GM18502 (cell line): ENCODE results near the gene AUH.

ENCODE experiments used
- ATAC-seq: cut with Tn5 transposase; IDR thresholded peaks from one replicate; pipeline ENCODE4 v1.9.1; 2021; ENCODE audit warnings: mild to moderate bottlenecking; ENCODE audit not compliant: unreplicated experiment, poor library complexity

Gene AUH

DNA sequence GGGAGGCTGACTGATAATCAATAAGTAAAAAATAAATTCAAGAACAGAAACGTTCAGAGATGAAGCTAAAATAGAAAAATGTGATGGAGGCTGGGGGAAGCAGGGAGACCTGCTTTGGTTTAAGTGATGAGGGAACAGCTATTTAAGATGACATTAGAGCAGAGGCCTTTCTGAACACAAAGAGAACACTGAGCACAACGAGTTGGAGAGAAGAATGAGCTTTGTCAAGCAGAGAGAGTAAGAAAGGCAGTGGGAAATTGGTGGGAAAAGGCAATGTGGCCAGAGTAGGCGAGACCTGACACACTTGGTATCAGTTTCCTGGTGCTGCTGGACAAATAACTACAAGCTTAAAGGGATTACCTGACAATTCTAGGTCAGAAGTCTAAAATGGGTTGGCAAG, 20.0 kb downstream of the AUH start:
- no peak for ATAC-seq

DNA sequence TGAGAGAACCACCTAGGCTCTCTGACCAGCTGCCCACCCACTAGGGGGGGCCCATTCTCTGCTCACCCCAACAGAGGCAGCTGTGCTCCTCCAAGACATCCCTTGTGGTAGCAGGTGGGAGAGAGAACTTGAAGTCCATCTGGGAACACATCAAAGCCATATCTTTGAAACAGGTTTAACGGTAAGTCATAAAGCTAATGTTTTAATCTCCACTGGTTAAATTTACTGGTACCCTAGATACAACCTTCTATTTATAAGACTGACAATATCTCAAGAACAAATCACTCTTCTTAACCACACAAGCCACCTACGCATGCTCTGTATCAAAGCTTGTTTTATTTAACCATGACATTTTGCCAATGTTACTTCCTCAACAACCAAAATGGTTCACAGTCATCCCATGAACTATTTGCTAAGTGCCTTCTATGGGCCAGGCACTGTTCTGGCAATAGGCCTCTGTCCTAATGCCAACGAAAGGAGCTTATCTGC, 20.4 kb downstream of the AUH start:
- ATAC-seq, result no peak

GRCh38 chr9:91340395-91340967, 21.2 kb downstream of the AUH start:
- ATAC-seq, result no peak

GRCh38 chr9:91338681-91339080, 23.0 kb downstream of the AUH start:
- no peak for ATAC-seq

DNA sequence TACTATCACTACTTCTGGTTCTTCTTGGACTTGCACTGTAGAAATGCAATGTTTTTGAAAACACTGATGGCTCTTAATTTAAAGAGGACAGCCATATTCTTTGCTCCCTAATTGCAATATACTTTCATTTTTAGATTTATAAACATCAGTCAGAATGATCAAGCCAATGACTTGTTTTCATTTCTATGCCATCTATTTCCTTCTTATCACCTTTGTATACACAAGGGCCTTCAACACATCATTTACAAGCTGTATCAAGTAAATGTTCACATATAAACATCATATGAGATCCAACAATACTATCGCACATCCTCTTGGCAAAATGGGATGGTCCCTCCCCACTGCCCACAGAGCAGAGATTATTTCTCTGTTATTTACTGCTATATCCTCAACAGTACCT, 24.9 kb downstream of the AUH start:
- no peak for ATAC-seq

DNA sequence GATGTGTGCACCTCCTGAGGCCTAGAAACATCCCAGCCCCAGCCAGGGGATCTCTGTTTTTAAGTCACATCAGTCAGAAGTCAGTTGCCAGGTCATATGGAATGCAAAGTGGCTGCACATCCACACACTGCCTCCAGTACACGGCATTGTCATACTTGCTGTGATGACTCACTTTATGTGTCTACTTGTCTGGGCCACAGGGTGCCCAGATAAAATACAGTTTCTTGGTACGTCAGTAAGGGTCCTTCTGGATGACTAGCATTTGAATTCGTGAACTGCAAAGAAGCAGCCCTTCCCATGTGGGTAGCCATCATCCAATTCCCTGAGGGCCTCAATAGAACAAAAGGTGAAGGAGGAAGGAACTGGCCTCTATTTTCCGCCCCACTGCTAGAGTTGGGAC, 27.7 kb downstream of the AUH start:
- no peak for ATAC-seq

- no peak for ATAC-seq
Observed at GRCh38 chr9:91333551-91333950, 28.2 kb downstream of the AUH start.

- no peak for ATAC-seq
Observed at GRCh38 chr9:91332546-91333231, 29.0 kb downstream of the AUH start.

GRCh38 chr9:91331849-91332248, 29.9 kb downstream of the AUH start:
- ATAC-seq, result no peak

DNA sequence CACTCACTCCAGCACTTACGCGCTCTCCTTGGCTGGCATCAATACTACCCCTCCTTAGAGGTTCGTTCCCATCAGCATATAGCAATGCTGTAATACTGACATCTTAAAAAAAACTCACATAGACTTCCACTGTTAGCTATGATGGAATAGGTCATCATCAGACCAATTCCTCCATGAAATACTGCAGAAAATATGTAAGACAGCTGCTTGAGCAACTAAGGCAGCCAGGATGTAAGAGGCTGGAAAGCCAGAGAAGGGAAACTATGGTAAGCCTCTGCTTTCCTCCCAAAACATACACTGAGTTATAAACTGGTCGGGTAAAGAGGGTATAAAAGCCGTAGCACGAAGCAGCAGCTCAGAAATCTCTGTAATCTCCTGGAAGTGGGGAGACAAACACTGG, 33.5 kb downstream of the AUH start:
- ATAC-seq, result no peak

DNA sequence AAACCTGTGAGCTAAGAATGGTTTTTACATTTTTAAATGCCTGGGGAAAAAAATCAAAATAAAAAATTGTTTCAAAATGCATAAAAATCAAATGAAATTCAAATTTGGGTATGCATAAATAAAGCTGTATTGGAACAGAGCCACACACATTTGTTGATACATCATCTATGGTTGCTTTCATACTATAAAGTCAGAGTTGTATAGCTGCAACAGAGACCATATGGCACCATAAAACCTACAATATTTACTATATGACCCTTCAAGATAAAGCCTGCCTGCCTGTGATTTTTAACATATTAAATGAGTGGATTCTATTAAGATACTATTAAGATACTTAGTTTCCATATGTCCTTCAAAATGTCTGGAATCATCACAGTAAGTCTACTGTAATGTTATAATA, 40.0 kb downstream of the AUH start:
- ATAC-seq, result no peak

DNA sequence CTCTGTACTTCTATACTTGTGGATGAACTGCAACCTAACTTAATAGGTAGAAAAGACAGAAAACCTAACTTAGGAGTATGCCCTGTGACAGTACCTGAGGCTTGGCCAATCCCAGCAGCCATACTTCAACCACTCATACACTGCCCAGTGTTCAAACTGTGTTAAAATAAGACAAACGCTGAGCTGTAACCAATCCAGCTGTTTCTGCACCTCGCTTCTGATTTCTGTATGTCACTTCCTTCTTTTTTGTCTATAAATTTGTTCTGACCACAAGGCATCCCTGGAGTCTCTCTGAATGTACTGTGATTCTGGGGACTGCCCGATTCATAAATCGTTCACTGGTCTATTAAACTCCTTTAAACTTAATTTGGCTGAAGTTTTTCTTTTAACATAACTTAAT, 41.4 kb downstream of the AUH start:
- no peak for ATAC-seq

DNA sequence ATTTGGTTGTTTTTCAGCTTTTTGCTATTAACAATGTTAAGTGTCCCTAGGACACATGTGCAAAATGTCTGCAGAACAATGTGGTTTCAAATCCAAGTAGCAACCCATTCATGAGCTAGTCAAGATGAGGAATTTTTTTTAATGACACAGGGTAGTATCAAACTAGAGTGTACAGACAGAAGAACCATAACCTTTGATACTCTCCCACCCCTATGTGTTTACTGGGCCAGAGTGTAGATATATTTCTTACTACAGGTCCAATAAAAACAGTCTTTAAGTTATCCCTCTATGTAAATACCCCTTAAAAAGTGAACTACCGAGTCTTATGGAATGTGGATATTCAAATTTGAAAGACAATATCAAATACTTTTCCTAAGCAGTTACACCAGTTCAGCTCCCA, 45.6 kb downstream of the AUH start:
- ATAC-seq, result no peak

GRCh38 chr9:91315191-91315590, 46.5 kb downstream of the AUH start:
- no peak for ATAC-seq

DNA sequence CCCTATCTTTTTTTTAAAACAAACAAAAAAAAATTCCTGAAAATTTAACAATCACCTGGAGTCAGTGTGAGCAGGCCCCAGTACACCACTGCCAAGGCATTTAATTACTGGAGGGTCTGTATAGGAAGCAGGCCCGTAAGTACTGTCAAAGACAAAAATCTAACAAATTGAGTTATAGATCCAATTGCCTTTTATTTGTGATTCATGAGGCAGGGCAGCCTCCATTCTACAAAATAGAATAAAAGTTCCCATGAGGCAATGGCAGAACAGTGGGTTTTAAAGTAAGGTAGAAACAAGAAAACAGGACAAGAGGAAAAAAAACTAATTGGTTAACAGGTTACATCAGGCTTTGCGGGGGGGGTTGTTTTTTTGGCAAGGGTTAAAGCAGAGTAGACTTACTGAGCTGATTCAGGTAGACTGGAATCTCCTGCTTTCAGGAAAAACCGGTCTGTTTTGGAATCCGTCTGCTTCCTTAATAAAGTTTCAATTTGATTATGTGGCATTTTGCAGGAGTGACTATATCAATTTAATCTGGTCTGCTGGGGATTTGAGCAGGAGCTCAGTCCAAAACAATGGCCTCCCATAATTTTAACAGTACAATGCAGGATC, 48.9 kb downstream of the AUH start:
- no peak for ATAC-seq

DNA sequence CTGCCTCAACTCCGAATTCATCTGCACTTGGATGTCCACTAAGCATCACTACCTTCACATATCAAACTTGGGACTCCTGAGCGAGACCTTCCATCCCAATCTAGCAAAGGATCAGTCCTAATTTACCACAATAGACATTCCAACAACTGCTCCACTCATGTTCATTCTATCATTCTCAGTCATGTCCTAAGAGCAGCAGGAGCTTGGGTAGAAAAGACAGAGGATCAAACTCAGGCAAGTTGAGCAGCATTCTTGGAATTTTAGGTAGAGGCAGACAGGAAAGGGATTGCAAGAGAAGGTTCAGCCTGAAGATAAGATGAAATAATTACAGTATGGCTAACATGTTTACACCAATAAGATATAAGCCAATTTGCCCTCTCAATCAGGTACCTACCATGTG, 51.7 kb downstream of the AUH start:
- ATAC-seq, result no peak

DNA sequence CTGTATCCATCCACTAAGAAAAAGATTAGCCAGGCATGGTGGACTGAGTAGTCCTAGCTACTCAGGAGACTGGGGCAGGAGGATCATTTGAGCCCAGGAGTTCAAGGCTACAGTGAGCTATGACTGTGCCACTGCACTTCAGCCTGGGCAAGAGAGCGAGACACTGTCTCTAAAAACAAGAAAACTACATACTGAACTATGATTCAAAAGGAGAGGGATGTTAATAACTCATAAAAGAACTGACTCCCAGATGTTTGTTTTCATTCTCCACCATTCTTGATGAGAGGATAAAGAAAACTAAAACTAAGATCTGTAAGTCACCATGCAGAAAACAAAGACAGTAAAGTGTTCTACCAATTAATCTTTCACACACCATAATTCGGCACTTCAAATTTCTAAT, 53.5 kb downstream of the AUH start:
- no peak for ATAC-seq

DNA sequence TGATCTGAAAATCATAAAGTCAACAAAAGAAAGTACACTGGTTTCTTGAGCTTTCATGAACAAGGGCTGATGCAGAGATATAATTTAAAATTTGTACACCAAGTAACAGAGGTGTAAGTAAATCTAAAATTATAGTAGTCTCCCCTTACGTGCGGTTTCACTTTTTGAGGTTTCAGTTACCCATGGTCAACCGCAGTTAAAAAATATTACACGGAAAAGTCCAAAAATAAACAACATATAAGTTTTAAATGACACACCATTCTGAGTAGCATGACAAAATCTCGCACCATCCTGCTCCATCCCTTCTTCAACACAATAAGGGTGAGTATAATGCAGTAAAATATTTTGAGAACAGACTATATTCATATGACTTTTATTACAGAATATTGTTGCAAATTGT, 54.4 kb downstream of the AUH start:
- no peak for ATAC-seq

GRCh38 chr9:91306296-91306630, 55.5 kb downstream of the AUH start:
- ATAC-seq, result no peak

DNA sequence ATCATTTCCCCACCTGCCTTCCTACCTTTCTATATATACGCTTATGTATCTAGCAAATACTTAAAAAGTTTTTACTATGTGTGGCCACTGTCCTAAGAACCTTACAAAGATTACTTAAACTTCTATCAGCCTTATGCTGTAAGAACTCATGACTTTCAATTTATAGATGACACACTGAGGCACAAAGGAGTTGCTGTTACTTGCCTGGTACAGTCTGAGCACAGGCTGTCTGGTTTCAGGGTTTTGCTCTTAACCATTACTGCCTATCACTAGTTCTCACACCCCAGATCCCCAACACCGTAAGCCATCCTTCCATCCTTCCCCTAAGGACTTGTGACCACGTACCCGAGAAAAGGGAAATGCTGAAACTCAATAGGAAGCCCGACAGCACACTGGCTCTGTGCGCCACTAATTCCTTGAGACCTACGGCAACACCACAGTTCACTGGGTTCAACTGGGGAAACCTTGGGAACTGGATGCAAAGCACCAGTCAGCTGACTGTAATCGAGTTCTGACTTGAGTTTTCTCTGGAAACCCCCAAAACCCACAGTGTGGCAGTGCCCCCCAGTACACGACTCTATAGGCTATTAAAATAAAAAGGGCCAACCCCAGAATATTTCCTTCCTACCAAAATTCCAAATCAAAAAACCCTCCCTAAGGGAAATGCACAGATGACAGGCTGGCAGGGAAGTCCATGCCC, 56.0 kb downstream of the AUH start:
- ATAC-seq, result no peak

DNA sequence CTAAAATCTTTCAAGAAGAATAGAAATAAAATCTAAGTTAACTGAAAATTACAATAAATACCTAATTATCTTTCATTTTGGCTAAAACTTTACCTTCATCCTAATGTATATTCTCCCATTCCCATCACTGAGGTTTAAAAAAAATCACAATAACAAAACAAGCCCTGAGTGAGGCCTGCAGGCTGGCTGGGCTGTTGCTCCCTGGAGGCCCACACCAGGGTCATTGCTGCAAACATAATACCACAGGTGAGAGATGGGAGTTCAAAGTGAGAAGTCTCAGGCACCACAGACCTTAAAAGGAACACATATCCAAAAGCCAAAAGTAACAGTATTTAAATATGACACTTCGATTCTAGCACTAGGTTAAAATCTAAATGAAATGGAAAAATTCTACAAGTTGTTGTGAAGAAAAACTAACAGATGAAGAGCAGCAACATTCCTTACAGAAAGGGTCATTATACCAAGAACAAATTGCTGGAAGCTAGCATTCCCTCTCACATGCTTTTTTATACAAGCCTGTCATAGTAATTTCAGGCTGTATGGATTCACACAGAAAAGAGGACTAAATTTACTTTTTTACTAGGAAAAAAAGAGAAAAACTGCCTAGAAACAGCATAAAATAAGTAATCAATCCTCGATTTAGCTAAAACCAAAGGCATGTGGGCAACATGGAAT, 57.8 kb downstream of the AUH start:
- ATAC-seq, result no peak
